Stomach (tissue), 9 donors: ENCODE measurements around the gene DST. TPM values are rescaled to one million over a fixed set of nuclear protein-coding genes. Genes with fewer than 3 reads are reported as not detected.

Experiments used
- DNase-seq, 2 donors: peaks; one replicate each; pipeline versions ENCODE4 v3.0.0 to v3.0.0-alpha.2; 2013 to 2019
- H3K27ac ChIP-seq, 5 donors: fragments of 200-600 bp in 4 of 5; sonication (generic) in 4 of 5; one replicate each; pipeline ENCODE4 v1.5.1; 2013 to 2019; ENCODE audit warnings: mild to moderate bottlenecking in 1 of 5, moderate library complexity in 1 of 5
- H3K27me3 ChIP-seq, 3 donors: fragments of 200-600 bp; sonication (generic); one replicate each; pipeline ENCODE4 v1.5.1; 2017 to 2019; ENCODE audit warnings: mixed run types in 1 of 3
- H3K36me3 ChIP-seq, 4 donors: fragments of 200-600 bp; sonication (generic); 1 replicate in 3 of 4; 2 replicates in 1 of 4; pipeline ENCODE4 v1.5.1; 2016 to 2019
- H3K4me1 ChIP-seq, 4 donors: fragments of 200-600 bp; sonication (generic); one replicate each; pipeline ENCODE4 v1.5.1; 2016 to 2019
- H3K4me3 ChIP-seq, 4 donors: fragments of 200-600 bp; sonication (generic) in 3 of 4; one replicate each; pipeline ENCODE4 v1.5.1; 2016 to 2019; ENCODE audit warnings: mild to moderate bottlenecking in 1 of 4
- H3K9me3 ChIP-seq, 4 donors: fragments of 200-600 bp; sonication (generic); one replicate each; pipeline ENCODE4 v1.5.1; 2016 to 2019
- CTCF ChIP-seq, 7 experiments: fragments of 450-650 bp in 4 of 7; fragments of 200-600 bp in 3 of 7; sonication (generic) in 3 of 7; IDR thresholded peaks; one replicate each; pipeline ENCODE4 v1.5.1; 2016 to 2019; ENCODE audit warnings: antibody characterized with exemption in 7 of 7, control low read depth in 2 of 7, mild to moderate bottlenecking in 1 of 7
- EP300 ChIP-seq: sonication (generic); formaldehyde crosslinking; IDR thresholded peaks from one replicate; pipeline ENCODE4 v1.6.1; 2017; ENCODE audit warnings: antibody characterized with exemption
- POLR2A ChIP-seq, 4 donors: fragments of 450-650 bp; IDR thresholded peaks; one replicate each; pipeline ENCODE4 v1.6.1; 2016; ENCODE audit warnings: antibody characterized with exemption in 4 of 4, control low read depth in 2 of 4, mild to moderate bottlenecking in 1 of 4, moderate library complexity in 1 of 4
- POLR2AphosphoS5 ChIP-seq, 3 donors: sonication (generic); formaldehyde crosslinking; IDR thresholded peaks; one replicate each; pipeline ENCODE4 v1.6.1; 2016; ENCODE audit warnings: antibody characterized with exemption in 3 of 3
- WGBS, 5 donors: extraction: QIAGEN DNeasy Blood & Tissue Kit in 3 of 5; methylation state at CpG; one replicate each; pipeline versions ENCODE4 v1.1.5 to v1.1.7; 2013 to 2018; 5-methylcytosine and 5-hydroxymethylcytosine counted together
- intact Hi-C: fragments of 100-400 bp; cut with DNase I; formaldehyde crosslinking; loops from one replicate; pipeline ENCODE4 v1.15.1; 2023; ENCODE audit warnings: low total_unique reads
- polyA plus RNA-seq, 3 donors: library from polyadenylated mRNA; stranded (reverse); fragments of 200-250 nt; gene quantifications; one replicate each; pipeline ENCODE4 v1.2.3, GENCODE V29; 2013
- total RNA-seq, 5 donors: library from RNA; depleted of rRNA; stranded (reverse); fragments of >200 nt; gene quantifications; one replicate each; pipeline versions ENCODE4 v1.1.0 to v1.2.3, GENCODE V29; 2014 to 2016
- donor health status: healthy with polysubstance abuse.
- donor health status: Bipolar disorder and iron deficiency.
- donor health status: healthy.

Gene DST
- total and polyA plus RNA-seq, 8 donors: 16.3 to 623 (median 200) TPM

GRCh38 chr6:56625356-56625755 is 17.3 kb downstream of the DST start:
- WGBS, 5 donors: 80 to 90% (median 86%) methylated on average over 6 of the region's 6 CpGs
- DNase-seq: no peak
- no peak overlapping the region for H3K4me3 ChIP-seq
- H3K27me3 ChIP-seq: no peaks in the 10 kb centered on the region
- intact Hi-C loops: no loop called here
- H3K27ac ChIP-seq: peak overlapping the region in 1 of 5 donors; percentile 6
- H3K36me3 ChIP-seq: peaks cover 11 to 58% (median 51%) of the 10 kb centered on the region in 4 donors
- H3K9me3 ChIP-seq: no peaks in the 10 kb centered on the region
- peaks cover 0 to 13% (median 0%) of the 10 kb centered on the region in 4 donors for H3K4me1 ChIP-seq
- TF ChIP-seq POLR2A (IDR thresholded peaks at IDR 0.05): no peak
- no peak for TF ChIP-seq EP300
- TF ChIP-seq CTCF (IDR thresholded peaks at IDR 0.05): no peak
- TF ChIP-seq POLR2AphosphoS5 (IDR thresholded peaks at IDR 0.05): no peak

- H3K27ac ChIP-seq: peak overlapping the region in 1 of 5 donors; percentile 6
- peaks cover 9 to 59% (median 52%) of the 10 kb centered on the region in 4 donors for H3K36me3 ChIP-seq
- H3K4me3 ChIP-seq: no peak overlapping the region
- no peaks in the 10 kb centered on the region for H3K27me3 ChIP-seq
- no peaks in the 10 kb centered on the region for H3K9me3 ChIP-seq
- intact Hi-C loops: no loop called here
- WGBS, 5 donors: 28 to 53% (median 47%) methylated on average over 1 of the region's 1 CpG
- TF ChIP-seq POLR2AphosphoS5 (IDR thresholded peaks at IDR 0.05): no peak
- TF ChIP-seq EP300: no peak
- no peak for TF ChIP-seq POLR2A (IDR thresholded peaks at IDR 0.05)
- TF ChIP-seq CTCF (IDR thresholded peaks at IDR 0.05): no peak
- no peak for DNase-seq
- H3K4me1 ChIP-seq: peaks cover 0 to 13% (median 0%) of the 10 kb centered on the region in 4 donors
Observed at GRCh38 chr6:56624728-56625069, 18.0 kb downstream of the DST start.

- Histone ChIP-seq H3K27ac (peak overlapping the region in 1 of 5 donors; percentile 6), H3K36me3 (peaks cover 9 to 62% (median 55%) of the 10 kb centered on the region in 4 donors), H3K4me1 (peaks cover 0 to 13% (median 0%) of the 10 kb centered on the region in 4 donors), H3K27me3 (no peaks in the 10 kb centered on the region), H3K4me3 (no peak overlapping the region), H3K9me3 (no peaks in the 10 kb centered on the region)
- peak in 1 of 2 donors; percentile 25 for DNase-seq
- intact Hi-C loops: no loop called here
- 62 to 75% (median 73%) methylated on average over 5 of the region's 5 CpGs for WGBS, 5 donors
- TF ChIP-seq CTCF (IDR thresholded peaks at IDR 0.05): no peak
Observed at GRCh38 chr6:56624046-56624727, 18.5 kb downstream of the DST start.

- TF ChIP-seq EP300: no peak
- TF ChIP-seq CTCF (IDR thresholded peaks at IDR 0.05): no peak
- no peak for TF ChIP-seq POLR2A (IDR thresholded peaks at IDR 0.05)
- TF ChIP-seq POLR2AphosphoS5 (IDR thresholded peaks at IDR 0.05): no peak
- H3K4me1 ChIP-seq: peaks cover 0 to 13% (median 0%) of the 10 kb centered on the region in 4 donors
- intact Hi-C loops: no loop called here
Observed at GRCh38 chr6:56620229-56620868, 22.3 kb downstream of the DST start.

More at GRCh38 chr6:56620229-56620868, 22.3 kb downstream of the DST start:
- peaks cover 0 to 69% (median 56%) of the 10 kb centered on the region in 4 donors for H3K36me3 ChIP-seq
- H3K27ac ChIP-seq: no peak overlapping the region
- H3K9me3 ChIP-seq: no peaks in the 10 kb centered on the region
- no peak for DNase-seq
- no peaks in the 10 kb centered on the region for H3K27me3 ChIP-seq
- 86 to 91% (median 88%) methylated on average over 12 of the region's 12 CpGs for WGBS, 5 donors
- H3K4me3 ChIP-seq: no peak overlapping the region
